PC-3 (cell line): ENCODE measurements around the gene LIMA1.
"Not testable (repeated sequence)": the region's sequence is repeated elsewhere in the genome, so short reads cannot be mapped to it uniquely, and the experiment has no call there.

Source experiments
- CTCF ChIP-seq: fragments of 300-600 bp; sonication (generic); conservative IDR thresholded peaks from 2 replicates; pipeline ENCODE4 v1.5.1; 2017; ENCODE audit warnings: antibody characterized with exemption, low read depth, mild to moderate bottlenecking, low read length
- EZH2 ChIP-seq: fragments of 300-600 bp; sonication (generic); IDR thresholded peaks from one replicate; pipeline ENCODE4 v1.6.1; 2017; ENCODE audit warnings: antibody characterized with exemption, mild to moderate bottlenecking, low read length; ENCODE audit not compliant: unreplicated experiment
- EZH2phosphoT487 ChIP-seq: fragments of 300-600 bp; sonication (generic); IDR thresholded peaks from 2 replicates; pipeline ENCODE4 v1.6.1; 2018; ENCODE audit warnings: mild to moderate bottlenecking, antibody characterized with exemption, low read length, borderline replicate concordance

GRCh38 chr12:50324770-50325169 is 41.5 kb upstream of the LIMA1 start:
- not testable (repeated sequence) for TF ChIP-seq CTCF, EZH2phosphoT487, EZH2
